Vagina (tissue), 2 donors: Measurements from ENCODE around the gene CCDC63.

Source experiments
- POLR2A ChIP-seq, 2 donors: fragments of 450-650 bp; IDR thresholded peaks; one replicate each; pipeline ENCODE4 v1.6.1; 2017; ENCODE audit warnings: antibody characterized with exemption in 2 of 2, mild to moderate bottlenecking in 2 of 2, moderate library complexity in 2 of 2
- POLR2AphosphoS5 ChIP-seq, 2 donors: sonication (generic); formaldehyde crosslinking; IDR thresholded peaks; one replicate each; pipeline ENCODE4 v1.9.0; 2017; ENCODE audit warnings: antibody characterized with exemption in 2 of 2, mild to moderate bottlenecking in 2 of 2, low read depth in 1 of 2; ENCODE audit not compliant: insufficient read depth in 1 of 2
- TF ChIP-seq, protein P1 (sequence below), 3 experiments: fragments of 450-650 bp in 2 of 3; fragments of 200-600 bp in 1 of 3; sonication (generic) in 1 of 3; IDR thresholded peaks; one replicate each; pipeline ENCODE4 v1.5.1; 2017 to 2019; ENCODE audit warnings: antibody characterized with exemption in 3 of 3, mild to moderate bottlenecking in 2 of 3, moderate library complexity in 2 of 3

DNA sequence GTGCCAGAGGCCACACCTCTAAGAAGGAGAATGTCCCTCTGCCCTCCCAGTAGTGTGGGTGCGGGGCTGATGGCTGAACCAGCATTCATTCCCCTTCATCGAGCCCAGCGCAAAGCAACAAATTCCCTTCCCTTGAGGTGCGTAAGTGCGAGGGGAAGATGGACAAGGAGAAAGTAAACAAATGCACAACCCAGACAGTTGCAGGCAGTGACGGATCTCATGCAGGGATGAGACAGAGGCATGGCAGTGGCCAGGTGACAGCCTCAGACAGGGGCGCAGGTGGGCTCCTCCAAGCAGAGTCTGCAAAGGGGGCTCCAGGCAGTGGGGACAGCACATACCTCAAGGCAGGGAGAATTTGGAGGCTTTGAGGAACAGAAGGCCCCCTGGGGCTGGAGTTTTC is 75.9 kb downstream of the CCDC63 start:
- TF ChIP-seq, protein P1, sequence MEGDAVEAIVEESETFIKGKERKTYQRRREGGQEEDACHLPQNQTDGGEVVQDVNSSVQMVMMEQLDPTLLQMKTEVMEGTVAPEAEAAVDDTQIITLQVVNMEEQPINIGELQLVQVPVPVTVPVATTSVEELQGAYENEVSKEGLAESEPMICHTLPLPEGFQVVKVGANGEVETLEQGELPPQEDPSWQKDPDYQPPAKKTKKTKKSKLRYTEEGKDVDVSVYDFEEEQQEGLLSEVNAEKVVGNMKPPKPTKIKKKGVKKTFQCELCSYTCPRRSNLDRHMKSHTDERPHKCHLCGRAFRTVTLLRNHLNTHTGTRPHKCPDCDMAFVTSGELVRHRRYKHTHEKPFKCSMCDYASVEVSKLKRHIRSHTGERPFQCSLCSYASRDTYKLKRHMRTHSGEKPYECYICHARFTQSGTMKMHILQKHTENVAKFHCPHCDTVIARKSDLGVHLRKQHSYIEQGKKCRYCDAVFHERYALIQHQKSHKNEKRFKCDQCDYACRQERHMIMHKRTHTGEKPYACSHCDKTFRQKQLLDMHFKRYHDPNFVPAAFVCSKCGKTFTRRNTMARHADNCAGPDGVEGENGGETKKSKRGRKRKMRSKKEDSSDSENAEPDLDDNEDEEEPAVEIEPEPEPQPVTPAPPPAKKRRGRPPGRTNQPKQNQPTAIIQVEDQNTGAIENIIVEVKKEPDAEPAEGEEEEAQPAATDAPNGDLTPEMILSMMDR (IDR thresholded peaks at IDR 0.05) = no peak
- TF ChIP-seq POLR2A (IDR thresholded peaks at IDR 0.05) (no peak), POLR2AphosphoS5 (IDR thresholded peaks at IDR 0.05; ENCODE audit: insufficient read depth in 1 of 2, low read depth in 1 of 2) (no peak)
